Fibroblast of the conjunctiva (primary cell): Measurements from ENCODE around the gene KLHDC1.

ENCODE experiments used
- DNase-seq: peaks from one replicate; pipeline ENCODE4 v3.0.0-alpha.2; 2010; ENCODE audit warnings: low read depth

Gene KLHDC1

GRCh38 chr14:49786315-49786714, 93.4 kb downstream of the KLHDC1 start:
- DNase-seq, result no peak

GRCh38 chr14:49792618-49793017, 99.7 kb downstream of the KLHDC1 start:
- DNase-seq, result no peak

GRCh38 chr14:49796025-49796424, 103.1 kb downstream of the KLHDC1 start:
- DNase-seq, result no peak
